Esophagus squamous epithelium (tissue), 5 donors: ENCODE measurements around the gene FPR2. TPM values are rescaled to one million over a fixed set of nuclear protein-coding genes. Genes with fewer than 3 reads are reported as not detected.

Experiments used
- DNase-seq: peaks from one replicate; lab custom pipeline; 2025; lab: John Stamatoyannopoulos, UW
- H3K27ac ChIP-seq, 4 donors: fragments of 200-600 bp; sonication (generic); one replicate each; pipeline ENCODE4 v1.5.1; 2016 to 2019; ENCODE audit warnings: mild to moderate bottlenecking in 1 of 4
- H3K27me3 ChIP-seq, 4 donors: fragments of 200-600 bp; sonication (generic); 1 replicate in 3 of 4; 2 replicates in 1 of 4; pipeline versions ENCODE4 v1.5.1 to v1.6.0; 2017 to 2021; ENCODE audit warnings: antibody characterized with exemption in 1 of 4
- H3K36me3 ChIP-seq, 3 donors: fragments of 200-600 bp; sonication (generic); one replicate each; pipeline ENCODE4 v1.5.1; 2016 to 2019
- H3K4me1 ChIP-seq, 3 donors: fragments of 200-600 bp; sonication (generic); one replicate each; pipeline ENCODE4 v1.5.1; 2017 to 2019
- H3K4me3 ChIP-seq, 4 donors: fragments of 200-600 bp; sonication (generic); 1 replicate in 3 of 4; 2 replicates in 1 of 4; pipeline ENCODE4 v1.5.1; 2016 to 2019; ENCODE audit warnings: mild to moderate bottlenecking in 2 of 4, moderate library complexity in 1 of 4
- H3K9me3 ChIP-seq, 3 donors: fragments of 200-600 bp; sonication (generic); one replicate each; pipeline ENCODE4 v1.5.1; 2016 to 2019
- POLR2A ChIP-seq, 4 donors: fragments of 450-650 bp; IDR thresholded peaks; one replicate each; pipeline ENCODE4 v1.6.1; 2017; ENCODE audit warnings: antibody characterized with exemption in 4 of 4, mild to moderate bottlenecking in 4 of 4, moderate library complexity in 3 of 4
- WGBS, 2 donors: methylation state at CpG; one replicate each; pipeline ENCODE4 v1.1.5; 2018; 5-methylcytosine and 5-hydroxymethylcytosine counted together
- intact Hi-C: fragments of 100-400 bp; cut with DNase I; formaldehyde crosslinking; loops from one replicate; pipeline ENCODE4 v1.15.0; 2022
- total RNA-seq, 4 donors: library from RNA; depleted of rRNA; stranded (reverse); fragments of >200 nt; gene quantifications; one replicate each; pipeline ENCODE4 v1.1.0, GENCODE V29; 2016
- TF ChIP-seq, protein P1 (sequence below), 6 experiments: fragments of 450-650 bp in 4 of 6; fragments of 200-600 bp in 2 of 6; sonication (generic) in 2 of 6; IDR thresholded peaks; one replicate each; pipeline ENCODE4 v1.5.1; 2016 to 2019; ENCODE audit warnings: antibody characterized with exemption in 6 of 6, mild to moderate bottlenecking in 4 of 6, moderate library complexity in 4 of 6
- donor health status: DM: yes; HTN: yes; CAD: no.

Gene FPR2
- total RNA-seq, 4 donors from 2014 or later: 0.79 to 2.2 TPM; not detected in 2

DNA sequence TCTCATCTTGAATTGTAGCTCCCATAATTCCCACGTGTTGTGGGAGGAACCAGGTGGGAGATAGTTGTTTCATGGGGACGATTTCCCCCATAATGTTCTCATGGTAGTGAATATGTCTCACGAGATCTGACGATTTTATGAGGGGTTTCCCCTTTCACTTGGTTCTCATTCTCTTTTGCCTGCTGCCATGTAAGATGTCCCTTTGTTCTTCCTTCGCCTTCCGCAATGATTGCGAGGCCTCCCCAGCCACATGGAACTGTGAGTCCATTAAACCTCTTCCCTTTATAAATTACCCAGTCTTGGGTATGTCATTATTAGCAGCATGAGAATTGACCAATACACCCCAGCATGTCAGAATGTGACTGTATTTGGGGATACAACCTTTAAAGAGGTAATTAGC is 5.4 kb upstream of the FPR2 start:
- H3K27ac ChIP-seq: no peak overlapping the region
- H3K27me3 ChIP-seq: peaks cover 0 to under 1% (median 0%) of the 10 kb centered on the region in 4 donors
- WGBS, 2 donors: 73 to 80% methylated on average over 7 of the region's 7 CpGs
- no peaks in the 10 kb centered on the region for H3K36me3 ChIP-seq
- H3K4me3 ChIP-seq: no peak overlapping the region
- no peaks in the 10 kb centered on the region for H3K4me1 ChIP-seq
- no peaks in the 10 kb centered on the region for H3K9me3 ChIP-seq
- intact Hi-C loops: no loop called here
- no peak for DNase-seq
- no peak for TF ChIP-seq POLR2A (IDR thresholded peaks at IDR 0.05)
- TF ChIP-seq, protein P1, sequence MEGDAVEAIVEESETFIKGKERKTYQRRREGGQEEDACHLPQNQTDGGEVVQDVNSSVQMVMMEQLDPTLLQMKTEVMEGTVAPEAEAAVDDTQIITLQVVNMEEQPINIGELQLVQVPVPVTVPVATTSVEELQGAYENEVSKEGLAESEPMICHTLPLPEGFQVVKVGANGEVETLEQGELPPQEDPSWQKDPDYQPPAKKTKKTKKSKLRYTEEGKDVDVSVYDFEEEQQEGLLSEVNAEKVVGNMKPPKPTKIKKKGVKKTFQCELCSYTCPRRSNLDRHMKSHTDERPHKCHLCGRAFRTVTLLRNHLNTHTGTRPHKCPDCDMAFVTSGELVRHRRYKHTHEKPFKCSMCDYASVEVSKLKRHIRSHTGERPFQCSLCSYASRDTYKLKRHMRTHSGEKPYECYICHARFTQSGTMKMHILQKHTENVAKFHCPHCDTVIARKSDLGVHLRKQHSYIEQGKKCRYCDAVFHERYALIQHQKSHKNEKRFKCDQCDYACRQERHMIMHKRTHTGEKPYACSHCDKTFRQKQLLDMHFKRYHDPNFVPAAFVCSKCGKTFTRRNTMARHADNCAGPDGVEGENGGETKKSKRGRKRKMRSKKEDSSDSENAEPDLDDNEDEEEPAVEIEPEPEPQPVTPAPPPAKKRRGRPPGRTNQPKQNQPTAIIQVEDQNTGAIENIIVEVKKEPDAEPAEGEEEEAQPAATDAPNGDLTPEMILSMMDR (IDR thresholded peaks at IDR 0.05): no peak

DNA sequence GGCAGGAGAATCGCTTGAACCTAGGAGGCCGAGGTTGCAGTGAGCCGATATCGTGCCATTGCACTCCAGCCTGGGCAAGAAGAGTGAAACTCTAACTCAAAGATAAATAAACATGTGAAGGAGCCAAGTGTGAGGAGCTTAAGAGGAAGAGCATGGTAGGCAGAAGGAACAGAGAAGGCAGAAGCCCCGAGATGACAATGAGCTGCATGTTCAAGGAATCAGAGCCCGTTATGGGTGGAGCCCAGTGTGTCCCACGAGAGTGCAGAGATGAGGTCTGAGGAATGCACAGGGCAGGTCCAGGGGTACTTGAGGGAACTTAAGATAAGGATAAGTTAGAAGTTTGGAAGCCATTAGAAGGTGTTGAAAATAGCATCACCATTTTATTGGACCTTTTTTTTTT is 716 bp downstream of the FPR2 start:
- Histone ChIP-seq H3K36me3 (no peaks in the 10 kb centered on the region), H3K9me3 (no peaks in the 10 kb centered on the region), H3K4me1 (no peaks in the 10 kb centered on the region), H3K27ac (no peak overlapping the region), H3K4me3 (no peak overlapping the region), H3K27me3 (peaks cover 0 to 21% (median 0%) of the 10 kb centered on the region in 4 donors)
- intact Hi-C loops: no loop called here
- TF ChIP-seq POLR2A (IDR thresholded peaks at IDR 0.05): no peak
- TF ChIP-seq, protein P1 (IDR thresholded peaks at IDR 0.05): no peak
- WGBS, 2 donors: 70 to 79% methylated on average over 4 to 7 of the region's 7 CpGs
- no peak for DNase-seq

DNA sequence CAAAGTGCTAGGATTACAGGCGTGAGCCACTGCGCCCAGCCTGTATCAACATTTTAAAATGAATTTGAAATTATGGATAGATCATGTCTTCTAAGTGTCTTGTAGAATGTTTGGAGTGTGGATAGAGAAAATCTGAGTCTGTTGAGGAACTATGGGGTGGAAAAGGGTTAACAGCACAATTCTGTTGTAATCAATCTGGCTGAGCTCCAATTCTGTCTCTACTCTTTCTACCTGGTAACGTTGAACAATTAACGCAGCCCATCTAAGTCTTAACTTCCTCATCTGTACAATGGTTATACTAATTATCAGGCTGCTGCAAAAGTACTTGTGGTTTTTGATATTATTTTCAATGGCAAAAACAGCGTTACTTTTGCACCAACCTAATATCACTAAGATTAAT is 4.1 kb downstream of the FPR2 start:
- no peaks in the 10 kb centered on the region for H3K36me3 ChIP-seq
- TF ChIP-seq POLR2A (IDR thresholded peaks at IDR 0.05): no peak
- TF ChIP-seq, protein P1 (IDR thresholded peaks at IDR 0.05): no peak
- 43 to 54% methylated on average over 5 of the region's 5 CpGs for WGBS, 2 donors
- no peak for DNase-seq
- H3K27me3 ChIP-seq: peaks cover 0 to 30% (median 0%) of the 10 kb centered on the region in 4 donors
- intact Hi-C loops: no loop called here
- H3K4me1 ChIP-seq: no peaks in the 10 kb centered on the region
- no peak overlapping the region for H3K4me3 ChIP-seq
- no peak overlapping the region for H3K27ac ChIP-seq
- no peaks in the 10 kb centered on the region for H3K9me3 ChIP-seq

DNA sequence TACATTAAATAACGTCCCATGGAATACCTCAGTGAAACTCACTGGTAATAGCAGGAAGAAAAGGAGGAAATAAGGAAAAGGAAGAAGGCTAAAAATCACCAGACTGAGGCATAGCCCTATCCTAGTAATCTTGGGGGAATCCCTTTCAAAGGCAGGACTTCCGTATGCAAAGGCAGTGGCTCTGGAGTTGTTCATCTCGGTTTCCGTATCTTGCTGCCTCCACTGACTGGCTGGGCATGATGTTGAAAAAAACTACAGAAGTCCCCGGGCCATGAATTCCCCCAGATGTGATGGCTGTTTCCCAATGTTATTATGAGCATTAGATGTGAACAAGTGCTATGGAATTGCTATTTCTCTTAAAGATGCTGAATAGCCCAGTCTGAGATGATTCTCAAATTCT is 5.5 kb downstream of the FPR2 start:
- no peak for TF ChIP-seq POLR2A (IDR thresholded peaks at IDR 0.05)
- Histone ChIP-seq H3K9me3 (no peaks in the 10 kb centered on the region), H3K4me3 (no peak overlapping the region), H3K4me1 (no peaks in the 10 kb centered on the region), H3K36me3 (no peaks in the 10 kb centered on the region), H3K27ac (no peak overlapping the region), H3K27me3 (peaks cover 0 to 34% (median 0%) of the 10 kb centered on the region in 4 donors)
- 56 to 58% methylated on average over 5 of the region's 5 CpGs for WGBS, 2 donors
- intact Hi-C loops: no loop called here
- DNase-seq: no peak

DNA sequence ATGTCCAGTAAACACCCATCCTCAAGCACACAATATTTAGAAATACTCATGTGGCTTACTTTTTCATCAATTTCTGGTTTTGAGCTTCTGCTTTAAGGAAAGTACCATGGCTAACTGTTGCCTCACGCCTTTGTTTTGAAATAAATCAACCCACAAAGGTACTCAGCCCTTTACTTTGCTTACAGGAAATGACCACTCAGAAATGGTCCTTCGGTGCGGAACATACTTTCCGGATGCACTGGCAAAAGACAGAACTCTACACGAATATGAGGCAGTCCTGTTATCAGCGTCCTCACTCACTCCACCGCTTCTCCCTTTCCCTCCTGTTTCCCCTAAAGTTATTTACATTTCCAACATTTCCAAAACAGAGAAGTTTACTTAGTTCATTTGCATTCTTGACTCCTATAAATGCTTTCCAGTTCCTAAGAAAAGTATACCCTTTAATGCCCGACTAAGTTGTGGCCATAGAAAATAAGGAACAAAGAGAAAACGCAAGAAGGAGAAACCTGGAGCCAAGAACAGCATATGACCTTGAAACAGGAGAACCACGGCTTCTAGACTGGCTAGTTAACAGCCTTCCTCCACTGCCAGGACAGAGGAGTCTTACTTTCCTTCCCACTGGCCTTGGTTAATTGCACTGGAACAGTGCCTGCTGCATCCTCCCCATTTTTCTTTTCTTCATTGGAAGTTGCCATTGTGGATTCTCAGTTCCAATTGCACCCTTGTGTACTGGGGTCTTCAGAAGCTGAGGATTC is 10.6 kb downstream of the FPR2 start:
- H3K4me1 ChIP-seq: no peaks in the 10 kb centered on the region
- no peak overlapping the region for H3K4me3 ChIP-seq
- H3K27me3 ChIP-seq: peaks cover 0 to 55% (median 0%) of the 10 kb centered on the region in 4 donors
- intact Hi-C loops: loop anchor here (10.0 kb wide), 1 partner anchor 57 kb away; no protein-coding TSS in a partner anchor
- no peak overlapping the region for H3K27ac ChIP-seq
- H3K36me3 ChIP-seq: no peaks in the 10 kb centered on the region
- DNase-seq: no peak
- WGBS, 2 donors: 34 to 53% methylated on average over 9 to 10 of the region's 10 CpGs
- TF ChIP-seq POLR2A (IDR thresholded peaks at IDR 0.05): no peak
- TF ChIP-seq, protein P1 (IDR thresholded peaks at IDR 0.05): no peak
- no peaks in the 10 kb centered on the region for H3K9me3 ChIP-seq
